ENCODE results near the gene CCDC71L.

DNA sequence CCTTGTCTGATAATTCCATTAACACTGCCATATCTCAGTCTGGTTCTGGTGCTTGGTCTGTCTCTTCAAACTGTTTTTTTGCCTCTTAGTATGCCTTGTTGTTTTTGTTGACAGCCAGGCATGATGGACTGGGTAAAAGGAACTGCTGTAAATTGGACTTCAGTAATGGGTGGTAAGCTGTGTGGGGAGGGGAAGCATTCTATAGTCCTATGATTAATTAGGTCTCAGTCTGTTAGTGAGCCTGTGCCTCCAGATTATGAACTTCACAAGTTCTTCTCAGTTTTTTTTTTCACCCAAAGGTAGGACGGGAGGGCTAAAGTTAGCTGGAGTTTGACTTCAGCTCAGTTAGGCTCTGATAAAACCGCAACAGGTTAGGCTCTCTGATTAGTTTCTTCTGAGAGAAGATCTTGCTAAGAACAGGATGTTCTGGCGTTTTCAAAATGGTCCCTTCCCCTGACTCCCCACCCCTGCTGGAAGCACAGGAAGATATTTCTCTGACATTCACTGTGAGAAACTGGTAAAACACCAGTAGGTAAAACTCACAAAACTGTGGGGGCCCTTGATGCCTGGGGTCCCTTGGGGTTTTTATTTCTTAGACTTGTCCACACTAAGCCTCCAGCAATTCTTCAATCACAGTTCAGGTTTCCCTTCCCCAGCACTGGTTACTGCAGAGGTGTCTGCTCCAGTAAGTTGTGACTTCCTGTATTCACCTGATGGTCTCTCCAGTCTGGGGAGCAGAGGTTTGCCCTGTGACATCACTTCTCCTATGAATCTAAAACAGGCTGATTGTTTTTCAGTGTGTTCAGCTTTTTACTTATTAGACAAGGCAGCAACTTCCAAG is 43.3 kb upstream of the CCDC71L start:
- TF ChIP-seq, protein P1, sequence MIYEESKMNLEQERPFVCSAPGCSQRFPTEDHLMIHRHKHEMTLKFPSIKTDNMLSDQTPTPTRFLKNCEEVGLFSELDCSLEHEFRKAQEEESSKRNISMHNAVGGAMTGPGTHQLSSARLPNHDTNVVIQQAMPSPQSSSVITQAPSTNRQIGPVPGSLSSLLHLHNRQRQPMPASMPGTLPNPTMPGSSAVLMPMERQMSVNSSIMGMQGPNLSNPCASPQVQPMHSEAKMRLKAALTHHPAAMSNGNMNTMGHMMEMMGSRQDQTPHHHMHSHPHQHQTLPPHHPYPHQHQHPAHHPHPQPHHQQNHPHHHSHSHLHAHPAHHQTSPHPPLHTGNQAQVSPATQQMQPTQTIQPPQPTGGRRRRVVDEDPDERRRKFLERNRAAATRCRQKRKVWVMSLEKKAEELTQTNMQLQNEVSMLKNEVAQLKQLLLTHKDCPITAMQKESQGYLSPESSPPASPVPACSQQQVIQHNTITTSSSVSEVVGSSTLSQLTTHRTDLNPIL (CRISPR knock-in tag; IDR thresholded peaks at IDR 0.05; ENCODE audit: low read depth) = no peak
- TF ChIP-seq GLIS3 (CRISPR knock-in tag; IDR thresholded peaks at IDR 0.05) = no peak
- no peak for TF ChIP-seq ESRRG (CRISPR knock-in tag; IDR thresholded peaks at IDR 0.05)
- TF ChIP-seq, protein P2, sequence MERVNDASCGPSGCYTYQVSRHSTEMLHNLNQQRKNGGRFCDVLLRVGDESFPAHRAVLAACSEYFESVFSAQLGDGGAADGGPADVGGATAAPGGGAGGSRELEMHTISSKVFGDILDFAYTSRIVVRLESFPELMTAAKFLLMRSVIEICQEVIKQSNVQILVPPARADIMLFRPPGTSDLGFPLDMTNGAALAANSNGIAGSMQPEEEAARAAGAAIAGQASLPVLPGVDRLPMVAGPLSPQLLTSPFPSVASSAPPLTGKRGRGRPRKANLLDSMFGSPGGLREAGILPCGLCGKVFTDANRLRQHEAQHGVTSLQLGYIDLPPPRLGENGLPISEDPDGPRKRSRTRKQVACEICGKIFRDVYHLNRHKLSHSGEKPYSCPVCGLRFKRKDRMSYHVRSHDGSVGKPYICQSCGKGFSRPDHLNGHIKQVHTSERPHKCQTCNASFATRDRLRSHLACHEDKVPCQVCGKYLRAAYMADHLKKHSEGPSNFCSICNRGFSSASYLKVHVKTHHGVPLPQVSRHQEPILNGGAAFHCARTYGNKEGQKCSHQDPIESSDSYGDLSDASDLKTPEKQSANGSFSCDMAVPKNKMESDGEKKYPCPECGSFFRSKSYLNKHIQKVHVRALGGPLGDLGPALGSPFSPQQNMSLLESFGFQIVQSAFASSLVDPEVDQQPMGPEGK (CRISPR knock-in tag; IDR thresholded peaks at IDR 0.05; ENCODE audit: borderline replicate concordance) = no peak
- TF ChIP-seq, protein P3, sequence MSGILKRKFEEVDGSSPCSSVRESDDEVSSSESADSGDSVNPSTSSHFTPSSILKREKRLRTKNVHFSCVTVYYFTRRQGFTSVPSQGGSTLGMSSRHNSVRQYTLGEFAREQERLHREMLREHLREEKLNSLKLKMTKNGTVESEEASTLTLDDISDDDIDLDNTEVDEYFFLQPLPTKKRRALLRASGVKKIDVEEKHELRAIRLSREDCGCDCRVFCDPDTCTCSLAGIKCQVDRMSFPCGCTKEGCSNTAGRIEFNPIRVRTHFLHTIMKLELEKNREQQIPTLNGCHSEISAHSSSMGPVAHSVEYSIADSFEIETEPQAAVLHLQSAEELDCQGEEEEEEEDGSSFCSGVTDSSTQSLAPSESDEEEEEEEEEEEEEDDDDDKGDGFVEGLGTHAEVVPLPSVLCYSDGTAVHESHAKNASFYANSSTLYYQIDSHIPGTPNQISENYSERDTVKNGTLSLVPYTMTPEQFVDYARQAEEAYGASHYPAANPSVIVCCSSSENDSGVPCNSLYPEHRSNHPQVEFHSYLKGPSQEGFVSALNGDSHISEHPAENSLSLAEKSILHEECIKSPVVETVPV (CRISPR knock-in tag; IDR thresholded peaks at IDR 0.05) = no peak
- no peak for TF ChIP-seq ZNF8 (CRISPR knock-in tag; IDR thresholded peaks at IDR 0.05)
- TF ChIP-seq ZFP3 (CRISPR knock-in tag; IDR thresholded peaks at IDR 0.05) = no peak
- TF ChIP-seq PPARA (CRISPR knock-in tag; IDR thresholded peaks at IDR 0.05; ENCODE audit: borderline replicate concordance) = no peak
- TF ChIP-seq ZFP30 (CRISPR knock-in tag; IDR thresholded peaks at IDR 0.05) = no peak
- TF ChIP-seq, protein P4, sequence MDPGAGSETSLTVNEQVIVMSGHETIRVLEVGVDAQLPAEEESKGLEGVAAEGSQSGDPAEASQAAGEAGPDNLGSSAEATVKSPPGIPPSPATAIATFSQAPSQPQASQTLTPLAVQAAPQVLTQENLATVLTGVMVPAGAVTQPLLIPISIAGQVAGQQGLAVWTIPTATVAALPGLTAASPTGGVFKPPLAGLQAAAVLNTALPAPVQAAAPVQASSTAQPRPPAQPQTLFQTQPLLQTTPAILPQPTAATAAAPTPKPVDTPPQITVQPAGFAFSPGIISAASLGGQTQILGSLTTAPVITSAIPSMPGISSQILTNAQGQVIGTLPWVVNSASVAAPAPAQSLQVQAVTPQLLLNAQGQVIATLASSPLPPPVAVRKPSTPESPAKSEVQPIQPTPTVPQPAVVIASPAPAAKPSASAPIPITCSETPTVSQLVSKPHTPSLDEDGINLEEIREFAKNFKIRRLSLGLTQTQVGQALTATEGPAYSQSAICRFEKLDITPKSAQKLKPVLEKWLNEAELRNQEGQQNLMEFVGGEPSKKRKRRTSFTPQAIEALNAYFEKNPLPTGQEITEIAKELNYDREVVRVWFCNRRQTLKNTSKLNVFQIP (CRISPR knock-in tag; IDR thresholded peaks at IDR 0.05; ENCODE audit: borderline replicate concordance, low read depth) = no peak
- no peak for TF ChIP-seq ZNF565 (CRISPR knock-in tag; conservative IDR thresholded peaks at IDR 0.05; ENCODE audit: low read depth)
- TF ChIP-seq, protein P5, sequence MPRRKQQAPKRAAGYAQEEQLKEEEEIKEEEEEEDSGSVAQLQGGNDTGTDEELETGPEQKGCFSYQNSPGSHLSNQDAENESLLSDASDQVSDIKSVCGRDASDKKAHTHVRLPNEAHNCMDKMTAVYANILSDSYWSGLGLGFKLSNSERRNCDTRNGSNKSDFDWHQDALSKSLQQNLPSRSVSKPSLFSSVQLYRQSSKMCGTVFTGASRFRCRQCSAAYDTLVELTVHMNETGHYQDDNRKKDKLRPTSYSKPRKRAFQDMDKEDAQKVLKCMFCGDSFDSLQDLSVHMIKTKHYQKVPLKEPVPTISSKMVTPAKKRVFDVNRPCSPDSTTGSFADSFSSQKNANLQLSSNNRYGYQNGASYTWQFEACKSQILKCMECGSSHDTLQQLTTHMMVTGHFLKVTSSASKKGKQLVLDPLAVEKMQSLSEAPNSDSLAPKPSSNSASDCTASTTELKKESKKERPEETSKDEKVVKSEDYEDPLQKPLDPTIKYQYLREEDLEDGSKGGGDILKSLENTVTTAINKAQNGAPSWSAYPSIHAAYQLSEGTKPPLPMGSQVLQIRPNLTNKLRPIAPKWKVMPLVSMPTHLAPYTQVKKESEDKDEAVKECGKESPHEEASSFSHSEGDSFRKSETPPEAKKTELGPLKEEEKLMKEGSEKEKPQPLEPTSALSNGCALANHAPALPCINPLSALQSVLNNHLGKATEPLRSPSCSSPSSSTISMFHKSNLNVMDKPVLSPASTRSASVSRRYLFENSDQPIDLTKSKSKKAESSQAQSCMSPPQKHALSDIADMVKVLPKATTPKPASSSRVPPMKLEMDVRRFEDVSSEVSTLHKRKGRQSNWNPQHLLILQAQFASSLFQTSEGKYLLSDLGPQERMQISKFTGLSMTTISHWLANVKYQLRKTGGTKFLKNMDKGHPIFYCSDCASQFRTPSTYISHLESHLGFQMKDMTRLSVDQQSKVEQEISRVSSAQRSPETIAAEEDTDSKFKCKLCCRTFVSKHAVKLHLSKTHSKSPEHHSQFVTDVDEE (CRISPR knock-in tag; IDR thresholded peaks at IDR 0.05) = no peak
- no peak for TF ChIP-seq ZC3H10 (CRISPR knock-in tag; IDR thresholded peaks at IDR 0.05)
